ENCODE results near the gene MREG. TPM values are rescaled to one million over a fixed set of nuclear protein-coding genes. Genes with fewer than 3 reads are reported as not detected.

Gene MREG
- total and polyA plus RNA-seq, 9 of the 15 experiments (the other 6 are each of a cell fraction or from before 2014, with no cell fraction given), result 0.77 to 3.8 (median 2.3) TPM

- in situ Hi-C loops (cut with MboI) (no loop called here), intact Hi-C loops (cut with micrococcal nuclease) (loop anchor here (2.0 to 5.0 kb wide), 3 partner anchors 91 to 960 kb away; no protein-coding TSS in a partner anchor)
- no peaks in the 10 kb centered on the region for H3K9me1 ChIP-seq (ENCODE audit: control insufficient read depth, insufficient read depth, low read length)
- ATAC-seq (0 out of 3 replicates have a peak, but pooled peaks have one; percentile 20), FAIRE-seq (no peak), DNase-seq (ENCODE audit: extremely low read depth in 1 of 4, low spot score in 3 of 4) (peak in 2 of 4 experiments; percentile 11 to 49)
- no peaks in the 10 kb centered on the region for H4K20me1 ChIP-seq (replicated peaks; ENCODE audit: control insufficient read depth, insufficient read depth, low read length)
- H3K36me3 ChIP-seq (ENCODE audit: control insufficient read depth, insufficient read depth, low read length), result no peaks in the 10 kb centered on the region
- no peaks in the 10 kb centered on the region; a peak in 1 of 5 replicates for H3K4me1 ChIP-seq (replicated peaks in 1 of 2; ENCODE audit: control insufficient read depth in 2 of 2, insufficient read depth in 2 of 2, low read length in 2 of 2)
- H3K79me2 ChIP-seq (ENCODE audit: control insufficient read depth, insufficient read depth, low read length), result no peaks in the 10 kb centered on the region
- no peak overlapping the region for H3K4me2 ChIP-seq (ENCODE audit: insufficient read depth, low read length)
- ChIA-PET POLR2A (no interaction called here), CTCF (ENCODE audit: low intra/inter-chr PET ratio) (interaction anchor here (0.6 kb wide), 1 partner anchor 185 kb away, joined by 3 read pairs; no protein-coding TSS in a partner anchor)
- WGBS (ENCODE audit: insufficient coverage, low coverage, missing lambda C conversion rate), result 59% methylated on average over 3 of the region's 3 CpGs
- no peak overlapping the region for H3K9ac ChIP-seq (ENCODE audit: insufficient read depth in 1 of 2, low read depth in 2 of 2, low read length in 2 of 2)
- H3K27me3 ChIP-seq (ENCODE audit: control insufficient read depth in 2 of 2, insufficient read depth in 2 of 2, low read length in 2 of 2), result no peaks in the 10 kb centered on the region
- H2AFZ ChIP-seq (ENCODE audit: low read depth, low read length), result no peak overlapping the region
- no peaks in the 10 kb centered on the region for H3K9me3 ChIP-seq (replicated peaks; ENCODE audit: control insufficient read depth, insufficient read depth, low read depth, low read length)
- H3K4me3 ChIP-seq, result no peak overlapping the region
- no peak overlapping the region for H3K27ac ChIP-seq (ENCODE audit: extremely low read depth, low read depth, low read length)
- no TSS peak for BruUV-seq (replicated peaks)
- TF ChIP-seq ZNF239 (CRISPR knock-in tag; IDR thresholded peaks at IDR 0.05) (no peak), ZNF699 (CRISPR knock-in tag; IDR thresholded peaks at IDR 0.05; ENCODE audit: insufficient replicate concordance) (no peak), MGA (IDR thresholded peaks at IDR 0.05) (peak; percentile 25; the same call in 1 of the 2 replicates), JUND (IDR thresholded peaks at IDR 0.05; ENCODE audit: borderline replicate concordance, low read depth, low read length) (peak; percentile 61; the same call in 1 of the 2 replicates), JUND (tag; IDR thresholded peaks at IDR 0.05; ENCODE audit: borderline replicate concordance, low read depth, low read length) (peak; percentile 20; the same call in 1 of the 3 replicates), ATF3 (IDR thresholded peaks at IDR 0.05) (peak; percentile 25; the same call in 1 of the 2 replicates), ATF3 (CRISPR knock-in tag; conservative IDR thresholded peaks at IDR 0.05) (no peak), ZBTB12 (CRISPR knock-in tag; IDR thresholded peaks at IDR 0.05) (no peak), FOSL1 (tag; conservative IDR thresholded peaks at IDR 0.05) (peak; percentile 60; the same call in 1 of the 2 replicates)
Observed at GRCh38 chr2:215921895-215922294, 91.5 kb downstream of the MREG start.

Data from K562 (cell line).